ENCODE results near the gene TSPAN9.

Gene TSPAN9

DNA sequence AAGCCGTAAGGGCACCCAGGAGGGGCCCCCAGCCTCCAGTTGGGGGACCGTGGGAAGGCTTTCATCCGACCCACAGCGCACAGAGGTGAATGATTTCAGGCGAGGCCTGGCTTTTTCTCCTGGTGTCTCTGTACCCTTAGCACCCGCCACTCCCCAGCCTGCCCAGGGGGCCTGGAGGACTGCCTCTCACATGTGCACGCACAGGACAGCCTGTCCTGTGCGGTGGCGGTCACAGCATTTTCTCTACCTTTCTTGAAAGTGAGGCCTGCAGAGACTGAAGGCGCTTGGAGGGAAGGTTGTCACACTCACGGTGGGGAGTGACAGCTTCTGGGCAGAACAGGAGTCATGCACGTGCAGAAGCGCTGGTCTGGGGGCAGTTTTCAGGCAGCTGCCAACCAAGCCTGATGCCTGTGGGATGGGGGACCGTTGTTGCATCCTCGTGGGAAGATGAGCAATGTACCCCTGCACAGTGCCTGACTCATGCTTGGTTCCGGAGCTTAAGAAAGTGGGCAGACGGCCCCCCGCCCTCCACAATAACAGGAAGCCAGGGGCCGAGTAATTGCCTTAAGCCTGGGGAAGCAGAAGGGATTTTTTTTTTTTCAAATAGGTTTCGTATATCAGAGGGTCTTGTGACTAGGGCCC is 148.1 kb downstream of the TSPAN9 start:
- Histone ChIP-seq H3K27ac (ENCODE audit: low read length) (no peak overlapping the region), H3K9ac (ENCODE audit: low read depth, low read length) (no peak overlapping the region), H3K9me3 (ENCODE audit: insufficient read depth, low read depth, low read length) (no peaks in the 10 kb centered on the region), H3K36me3 (ENCODE audit: insufficient read depth, low read depth, low read length) (no peaks in the 10 kb centered on the region), H3K4me1 (ENCODE audit: insufficient read depth, low read length) (peaks cover 10% of the 10 kb centered on the region; the same call in 1 of the 2 replicates), H3K4me3 (ENCODE audit: low read length) (no peak overlapping the region), H3K27me3 (ENCODE audit: insufficient read depth, low read length) (no peaks in the 10 kb centered on the region)

DNA sequence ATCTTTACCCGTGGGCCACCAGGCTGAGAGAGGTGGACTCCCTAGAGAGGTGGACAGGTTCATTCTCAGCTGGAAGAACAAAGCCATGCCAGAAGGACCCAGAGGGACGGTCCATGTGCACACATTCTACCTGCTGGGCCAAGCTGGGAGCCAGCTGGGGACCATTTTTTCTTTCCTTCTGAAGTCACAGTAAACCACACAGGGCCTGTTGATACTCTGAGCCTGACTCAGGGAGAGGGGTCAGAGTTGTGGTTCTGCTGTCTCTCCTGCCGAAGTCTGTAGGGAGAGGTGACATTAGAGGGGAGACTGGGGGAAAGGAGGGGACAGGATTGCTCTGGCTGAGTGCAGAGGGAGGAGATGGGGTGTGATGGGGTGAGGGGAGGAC is 148.6 kb downstream of the TSPAN9 start:
- H3K4me3 ChIP-seq (ENCODE audit: low read length): no peak overlapping the region
- no peak overlapping the region for H3K9ac ChIP-seq (ENCODE audit: low read depth, low read length)
- H3K27me3 ChIP-seq (ENCODE audit: insufficient read depth, low read length): no peaks in the 10 kb centered on the region
- H3K4me1 ChIP-seq (ENCODE audit: insufficient read depth, low read length): peaks cover 11% of the 10 kb centered on the region; the same call in 1 of the 2 replicates
- no peak overlapping the region for H3K27ac ChIP-seq (ENCODE audit: low read length)
- no peaks in the 10 kb centered on the region for H3K9me3 ChIP-seq (ENCODE audit: insufficient read depth, low read depth, low read length)
- no peaks in the 10 kb centered on the region for H3K36me3 ChIP-seq (ENCODE audit: insufficient read depth, low read depth, low read length)

DNA sequence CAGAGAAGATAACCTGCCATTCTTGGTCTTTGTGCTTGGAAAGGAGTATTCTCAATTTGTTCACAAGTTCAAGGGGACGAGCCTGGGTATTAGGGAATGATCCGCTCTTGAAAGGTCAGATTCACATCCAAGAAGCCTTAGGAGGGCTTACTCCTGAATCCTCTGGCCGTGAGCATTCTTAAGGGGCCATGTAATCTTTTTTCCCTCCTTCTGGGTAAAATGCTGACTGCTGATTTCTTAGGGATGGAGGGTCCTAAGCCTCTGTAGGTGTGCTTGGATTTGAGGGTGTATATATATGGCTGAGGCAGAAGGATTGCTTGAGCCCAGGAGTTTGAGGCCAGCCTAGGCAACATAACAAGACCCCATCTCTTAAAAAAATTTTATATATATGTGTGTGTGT is 149.1 kb downstream of the TSPAN9 start:
- peaks cover 16% of the 10 kb centered on the region; the same call in 1 of the 2 replicates for H3K4me1 ChIP-seq (ENCODE audit: insufficient read depth, low read length)
- H3K9me3 ChIP-seq (ENCODE audit: insufficient read depth, low read depth, low read length): no peaks in the 10 kb centered on the region
- no peak overlapping the region for H3K4me3 ChIP-seq (ENCODE audit: low read length)
- no peaks in the 10 kb centered on the region for H3K36me3 ChIP-seq (ENCODE audit: insufficient read depth, low read depth, low read length)
- H3K27ac ChIP-seq (ENCODE audit: low read length): no peak overlapping the region
- no peaks in the 10 kb centered on the region; the same call in 1 of the 2 replicates for H3K27me3 ChIP-seq (ENCODE audit: insufficient read depth, low read length)
- H3K9ac ChIP-seq (ENCODE audit: low read depth, low read length): no peak overlapping the region

DNA sequence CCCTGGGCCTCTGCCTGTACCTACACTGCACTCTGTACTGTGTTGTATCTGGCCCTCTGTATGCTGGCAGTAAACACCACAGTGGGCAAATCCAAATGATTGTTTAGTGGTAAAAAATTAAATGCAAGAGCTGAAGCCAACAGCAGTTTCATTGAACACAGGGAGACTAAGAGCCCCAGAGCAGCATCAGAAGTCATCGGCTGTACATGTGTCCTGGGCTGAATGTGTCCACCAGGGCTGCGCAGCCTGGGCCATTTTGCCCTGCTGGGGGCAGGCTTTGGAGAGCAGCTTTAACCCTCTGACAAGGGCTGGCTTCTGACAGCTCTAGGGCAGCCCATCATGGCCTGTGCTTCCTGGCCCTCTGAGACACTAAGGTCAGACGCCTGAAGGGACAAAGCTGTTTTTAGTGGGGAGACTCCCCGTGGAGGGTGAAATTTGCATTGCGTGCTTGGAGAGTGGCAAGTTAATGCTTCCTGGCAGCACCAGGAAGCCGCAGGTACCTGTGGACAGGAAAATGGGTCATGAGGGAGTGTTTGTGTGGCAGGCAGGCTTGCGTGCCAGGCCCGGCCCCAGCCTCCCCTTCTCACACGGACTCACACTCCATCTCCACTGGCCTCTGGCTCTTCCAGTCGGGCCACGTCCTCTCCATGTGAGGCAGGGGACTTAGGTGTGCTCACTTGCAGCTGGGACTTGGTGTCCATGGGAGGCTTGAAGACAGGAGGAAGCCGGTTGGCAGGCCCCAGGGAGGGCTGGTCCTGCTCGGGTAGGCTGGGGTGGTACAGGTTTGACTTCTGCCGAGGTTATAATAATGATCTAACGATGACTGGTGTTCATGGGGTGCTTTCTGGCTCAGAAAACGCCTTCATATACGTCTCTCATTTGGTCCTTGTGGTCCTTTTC is 150.1 kb downstream of the TSPAN9 start:
- Histone ChIP-seq H3K27me3 (ENCODE audit: insufficient read depth, low read length) (no peaks in the 10 kb centered on the region; the same call in 1 of the 2 replicates), H3K27ac (ENCODE audit: low read length) (no peak overlapping the region), H3K9me3 (ENCODE audit: insufficient read depth, low read depth, low read length) (no peaks in the 10 kb centered on the region), H3K9ac (ENCODE audit: low read depth, low read length) (no peak overlapping the region; the same call in 1 of the 2 replicates), H3K4me1 (ENCODE audit: insufficient read depth, low read length) (peaks cover 22% of the 10 kb centered on the region; the same call in 1 of the 2 replicates), H3K4me3 (ENCODE audit: low read length) (no peak overlapping the region), H3K36me3 (ENCODE audit: insufficient read depth, low read depth, low read length) (no peaks in the 10 kb centered on the region)

DNA sequence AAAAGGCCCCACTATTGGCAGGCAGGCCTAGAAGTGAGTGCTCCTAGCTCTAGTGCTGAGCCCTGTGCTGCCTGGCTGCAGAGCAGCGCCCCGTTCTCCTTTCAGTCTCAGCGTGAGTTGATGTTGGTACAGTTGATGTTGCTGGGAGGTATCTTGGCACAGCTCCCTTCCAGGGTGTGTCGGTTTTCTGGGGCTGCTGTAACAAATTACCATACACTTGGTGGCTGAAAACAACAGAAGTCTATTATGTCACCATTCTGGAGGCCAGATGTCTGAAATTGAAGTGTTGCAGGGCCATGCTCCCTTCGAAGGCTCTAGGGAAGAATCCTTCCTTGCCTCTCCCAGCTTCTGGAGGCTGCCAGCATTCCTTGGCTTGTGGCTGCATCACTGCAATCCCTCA is 151.4 kb downstream of the TSPAN9 start:
- no peaks in the 10 kb centered on the region for H3K36me3 ChIP-seq (ENCODE audit: insufficient read depth, low read depth, low read length)
- no peak overlapping the region for H3K4me3 ChIP-seq (ENCODE audit: low read length)
- H3K27me3 ChIP-seq (ENCODE audit: insufficient read depth, low read length): no peaks in the 10 kb centered on the region; the same call in 1 of the 2 replicates
- no peak overlapping the region for H3K9ac ChIP-seq (ENCODE audit: low read depth, low read length)
- peaks cover 22% of the 10 kb centered on the region; the same call in 1 of the 2 replicates for H3K4me1 ChIP-seq (ENCODE audit: insufficient read depth, low read length)
- H3K9me3 ChIP-seq (ENCODE audit: insufficient read depth, low read depth, low read length): no peaks in the 10 kb centered on the region
- H3K27ac ChIP-seq (ENCODE audit: low read length): no peak overlapping the region

DNA sequence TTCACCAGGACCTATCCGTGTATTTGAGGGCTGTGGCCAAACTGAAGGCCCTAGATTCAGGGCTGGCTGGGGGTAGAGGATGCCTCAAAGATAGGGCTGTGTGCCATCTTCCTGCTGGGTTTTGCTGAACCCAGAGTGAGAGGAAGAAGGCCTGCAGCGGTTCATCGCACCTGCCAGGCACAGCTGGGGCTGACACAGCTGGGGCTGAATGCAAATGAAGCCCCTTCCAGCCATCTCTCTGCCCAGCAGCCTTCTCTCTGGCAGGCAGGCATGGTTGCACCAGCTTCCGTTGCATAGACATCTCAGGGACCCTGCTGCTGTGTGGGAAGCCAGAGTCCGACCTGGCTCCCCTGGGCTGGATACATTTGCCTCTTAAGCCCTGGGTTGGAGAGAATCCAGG is 152.4 kb downstream of the TSPAN9 start:
- Histone ChIP-seq H3K9ac (ENCODE audit: low read depth, low read length) (no peak overlapping the region), H3K27me3 (ENCODE audit: insufficient read depth, low read length) (no peaks in the 10 kb centered on the region; the same call in 1 of the 2 replicates), H3K36me3 (ENCODE audit: insufficient read depth, low read depth, low read length) (no peaks in the 10 kb centered on the region), H3K9me3 (ENCODE audit: insufficient read depth, low read depth, low read length) (no peaks in the 10 kb centered on the region), H3K4me1 (ENCODE audit: insufficient read depth, low read length) (peaks cover 22% of the 10 kb centered on the region; the same call in 1 of the 2 replicates), H3K27ac (ENCODE audit: low read length) (no peak overlapping the region), H3K4me3 (ENCODE audit: low read length) (no peak overlapping the region)

DNA sequence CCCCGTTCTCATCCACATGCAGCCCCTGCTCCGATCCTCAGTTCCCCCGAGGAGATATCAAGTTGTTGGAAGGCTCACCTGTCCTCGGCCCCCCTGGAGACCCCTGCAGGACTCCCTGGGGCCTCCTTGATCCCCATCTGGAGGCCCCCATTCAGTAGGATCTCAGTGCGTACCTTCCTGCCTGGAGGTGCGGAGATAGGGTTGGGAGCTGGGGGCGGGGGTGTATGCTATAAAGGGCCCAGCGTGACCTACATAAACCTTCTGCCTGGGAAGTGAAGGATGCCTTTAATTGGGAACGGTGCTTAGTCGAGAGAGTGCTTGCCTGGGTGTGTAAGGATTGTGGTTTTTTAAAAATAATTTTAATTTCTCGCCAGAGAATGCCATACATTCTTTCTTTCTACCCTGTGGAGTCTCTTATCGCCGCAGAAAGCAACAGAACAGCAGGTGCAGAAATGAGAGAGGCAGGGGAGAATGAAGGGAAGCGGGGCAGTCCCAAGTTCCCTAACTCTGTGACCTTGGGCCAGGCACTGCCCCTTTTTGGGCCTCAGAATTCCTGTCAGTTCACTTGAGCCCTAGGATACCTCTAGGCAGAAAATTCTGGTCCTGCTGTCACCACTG is 153.7 kb downstream of the TSPAN9 start:
- no peak overlapping the region for H3K27ac ChIP-seq (ENCODE audit: low read length)

DNA sequence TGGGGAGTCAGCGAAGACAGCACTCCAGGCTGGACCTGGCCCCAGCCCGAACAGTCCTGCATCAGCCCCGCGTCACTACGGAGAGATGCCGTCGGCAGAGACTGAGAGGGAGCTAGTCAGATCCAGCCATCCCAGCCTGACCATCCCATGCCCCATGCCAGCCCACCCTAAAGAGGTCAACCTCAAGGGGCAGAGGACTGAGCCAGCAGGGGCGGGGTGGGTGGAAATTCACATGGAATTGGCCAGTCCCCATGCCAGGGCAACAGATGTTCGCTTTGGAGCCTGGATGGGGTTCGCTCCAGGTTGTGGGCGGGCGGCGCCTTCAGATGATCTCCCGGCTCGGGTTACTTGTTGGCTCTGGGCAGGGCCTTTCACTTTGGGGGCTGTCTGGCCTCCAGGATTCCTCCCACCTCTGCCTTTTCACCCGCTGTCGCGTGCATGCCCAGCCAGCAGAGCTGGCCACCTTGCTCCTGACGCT is 154.3 kb downstream of the TSPAN9 start:
- H3K9ac ChIP-seq (ENCODE audit: low read depth, low read length): no peak overlapping the region
- H3K27ac ChIP-seq (ENCODE audit: low read length): no peak overlapping the region
- no peaks in the 10 kb centered on the region for H3K9me3 ChIP-seq (ENCODE audit: insufficient read depth, low read depth, low read length)
- no peaks in the 10 kb centered on the region; the same call in 1 of the 2 replicates for H3K27me3 ChIP-seq (ENCODE audit: insufficient read depth, low read length)
- peaks cover 23% of the 10 kb centered on the region; the same call in 1 of the 2 replicates for H3K4me1 ChIP-seq (ENCODE audit: insufficient read depth, low read length)
- no peak overlapping the region; the same call in 1 of the 2 replicates for H3K4me3 ChIP-seq (ENCODE audit: low read length)
- H3K36me3 ChIP-seq (ENCODE audit: insufficient read depth, low read depth, low read length): no peaks in the 10 kb centered on the region

More for the DNA sequence above, 153.7 kb downstream of the TSPAN9 start:
- no peak overlapping the region for H3K9ac ChIP-seq (ENCODE audit: low read depth, low read length)
- no peak overlapping the region; the same call in 1 of the 2 replicates for H3K4me3 ChIP-seq (ENCODE audit: low read length)
- H3K27me3 ChIP-seq (ENCODE audit: insufficient read depth, low read length): no peaks in the 10 kb centered on the region; the same call in 1 of the 2 replicates
- H3K9me3 ChIP-seq (ENCODE audit: insufficient read depth, low read depth, low read length): no peaks in the 10 kb centered on the region
- H3K36me3 ChIP-seq (ENCODE audit: insufficient read depth, low read depth, low read length): no peaks in the 10 kb centered on the region
- H3K4me1 ChIP-seq (ENCODE audit: insufficient read depth, low read length): peaks cover 22% of the 10 kb centered on the region; the same call in 1 of the 2 replicates

DNA sequence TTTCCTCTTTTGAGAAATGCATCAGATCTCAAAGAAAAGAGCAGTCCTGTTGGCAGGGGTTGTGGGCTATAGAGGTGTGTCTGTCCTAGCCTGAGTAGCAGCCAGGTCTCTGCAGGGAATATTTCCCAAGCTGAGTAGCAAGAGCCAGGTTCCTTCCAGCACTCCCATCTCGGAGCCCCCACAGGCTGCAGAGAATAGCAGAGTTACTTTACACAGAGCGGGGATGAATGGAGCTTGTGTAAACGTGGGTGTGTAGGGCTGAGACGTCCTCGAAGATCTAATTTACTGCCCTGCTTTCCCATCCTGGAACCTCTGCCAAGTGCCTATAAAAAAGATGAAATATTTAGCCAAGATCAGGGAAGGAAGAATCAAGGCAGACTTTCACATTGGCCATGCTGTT is 156.6 kb downstream of the TSPAN9 start:
- Histone ChIP-seq H3K4me3 (ENCODE audit: low read length) (no peak overlapping the region), H3K27me3 (ENCODE audit: insufficient read depth, low read length) (no peaks in the 10 kb centered on the region; the same call in 1 of the 2 replicates), H3K36me3 (ENCODE audit: insufficient read depth, low read depth, low read length) (no peaks in the 10 kb centered on the region), H3K4me1 (ENCODE audit: insufficient read depth, low read length) (peaks cover 17% of the 10 kb centered on the region), H3K9ac (ENCODE audit: low read depth, low read length) (no peak overlapping the region), H3K9me3 (ENCODE audit: insufficient read depth, low read depth, low read length) (no peaks in the 10 kb centered on the region), H3K27ac (ENCODE audit: low read length) (no peak overlapping the region)

DNA sequence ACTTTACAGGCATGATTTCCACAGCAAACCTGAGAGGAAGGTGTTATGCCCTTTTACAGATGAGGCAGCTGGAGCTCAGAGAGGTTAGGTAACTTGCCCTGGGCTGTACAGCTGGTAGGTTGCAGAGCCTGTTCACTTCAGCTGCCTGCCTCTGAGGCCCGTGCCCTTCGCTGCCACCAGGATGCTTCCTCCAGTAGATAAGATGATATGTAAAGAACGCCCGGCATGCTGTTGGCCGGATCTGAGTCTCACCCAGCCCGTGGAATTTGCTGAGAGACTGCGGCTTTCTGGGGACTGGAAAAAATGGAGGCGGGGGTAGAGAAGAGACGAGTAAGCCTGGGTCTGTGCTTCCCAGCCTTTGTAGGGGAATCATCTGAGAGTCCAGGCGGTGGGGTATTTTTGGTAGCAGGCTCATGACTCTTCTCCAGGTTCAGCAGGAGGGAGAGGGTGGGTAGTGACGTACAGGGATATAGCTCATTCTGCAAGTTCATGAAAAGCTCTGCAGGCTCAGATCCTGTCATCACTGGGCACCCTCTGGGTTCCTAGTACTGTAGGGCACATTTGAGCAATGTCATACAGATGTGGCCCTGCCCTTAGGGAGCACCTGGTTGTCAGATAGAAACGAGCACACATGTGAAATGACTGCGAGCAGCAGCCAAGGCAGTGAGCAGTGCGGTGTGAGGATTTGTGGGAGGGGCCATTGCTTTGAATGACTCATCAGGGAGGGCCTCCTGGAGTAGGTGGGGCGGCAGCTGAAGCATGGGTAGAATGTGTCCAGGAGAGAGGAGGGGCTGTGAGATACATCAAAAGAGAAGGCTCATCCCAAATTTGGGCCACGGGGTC is 159.4 kb downstream of the TSPAN9 start:
- H3K4me1 ChIP-seq (ENCODE audit: insufficient read depth, low read length): peaks cover 10% of the 10 kb centered on the region
- no peaks in the 10 kb centered on the region for H3K27me3 ChIP-seq (ENCODE audit: insufficient read depth, low read length)
- no peak overlapping the region for H3K9ac ChIP-seq (ENCODE audit: low read depth, low read length)
- no peak overlapping the region for H3K27ac ChIP-seq (ENCODE audit: low read length)
- no peak overlapping the region for H3K4me3 ChIP-seq (ENCODE audit: low read length)
- H3K9me3 ChIP-seq (ENCODE audit: insufficient read depth, low read depth, low read length): no peaks in the 10 kb centered on the region
- H3K36me3 ChIP-seq (ENCODE audit: insufficient read depth, low read depth, low read length): no peaks in the 10 kb centered on the region

DNA sequence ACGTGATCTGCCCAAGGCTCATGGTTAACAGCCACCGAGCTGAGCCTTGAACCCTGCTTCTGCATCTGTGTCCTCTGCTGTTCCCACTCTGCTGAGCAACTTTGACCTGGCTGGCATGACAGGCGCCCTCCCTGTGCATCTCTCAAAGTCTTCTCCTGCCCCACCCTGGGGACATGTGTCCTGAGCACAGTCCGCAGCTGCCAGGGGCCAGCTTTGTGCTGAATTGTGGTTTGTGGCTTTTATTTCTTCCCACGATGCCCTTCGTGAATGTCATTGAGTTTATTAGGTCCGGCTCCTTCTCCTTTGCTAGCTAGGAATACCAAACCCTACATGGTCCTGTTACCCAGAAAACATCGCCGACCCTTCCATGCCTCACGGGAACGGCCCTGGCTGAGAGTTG is 161.0 kb downstream of the TSPAN9 start:
- Histone ChIP-seq H3K4me3 (ENCODE audit: low read length) (no peak overlapping the region), H3K36me3 (ENCODE audit: insufficient read depth, low read depth, low read length) (no peaks in the 10 kb centered on the region), H3K9me3 (ENCODE audit: insufficient read depth, low read depth, low read length) (no peaks in the 10 kb centered on the region), H3K4me1 (ENCODE audit: insufficient read depth, low read length) (peaks cover 5% of the 10 kb centered on the region), H3K27me3 (ENCODE audit: insufficient read depth, low read length) (no peaks in the 10 kb centered on the region), H3K27ac (ENCODE audit: low read length) (no peak overlapping the region), H3K9ac (ENCODE audit: low read depth, low read length) (no peak overlapping the region)
